ENCODE data around the gene SURF4. TPM values are rescaled to one million over a fixed set of nuclear protein-coding genes. Genes with fewer than 3 reads are reported as not detected.
"Not testable (repeated sequence)": the region's sequence is repeated elsewhere in the genome, so short reads cannot be mapped to it uniquely, and the experiment has no call there.

The SURF4 gene
- total and polyA plus RNA-seq, 2 experiments from 2014 or later, result 354 to 360 TPM

- no peak overlapping the region for H3K4me2 ChIP-seq
- H3K9me3 ChIP-seq (ENCODE audit: low read depth), result no peaks in the 10 kb centered on the region
- 97% methylated on average over 47 of the region's 57 CpGs for WGBS (ENCODE audit: low lambda C conversion rate, missing lambda C conversion rate)
- H3K79me2 ChIP-seq, result peaks cover 28% of the 10 kb centered on the region
- H3K27me3 ChIP-seq, result no peaks in the 10 kb centered on the region
- peaks cover 9% of the 10 kb centered on the region for H3K4me1 ChIP-seq (ENCODE audit: insufficient read depth)
- H3K9me2 ChIP-seq (replicated peaks; ENCODE audit: insufficient read depth), result no peaks in the 10 kb centered on the region
- TF ChIP-seq, protein P1, sequence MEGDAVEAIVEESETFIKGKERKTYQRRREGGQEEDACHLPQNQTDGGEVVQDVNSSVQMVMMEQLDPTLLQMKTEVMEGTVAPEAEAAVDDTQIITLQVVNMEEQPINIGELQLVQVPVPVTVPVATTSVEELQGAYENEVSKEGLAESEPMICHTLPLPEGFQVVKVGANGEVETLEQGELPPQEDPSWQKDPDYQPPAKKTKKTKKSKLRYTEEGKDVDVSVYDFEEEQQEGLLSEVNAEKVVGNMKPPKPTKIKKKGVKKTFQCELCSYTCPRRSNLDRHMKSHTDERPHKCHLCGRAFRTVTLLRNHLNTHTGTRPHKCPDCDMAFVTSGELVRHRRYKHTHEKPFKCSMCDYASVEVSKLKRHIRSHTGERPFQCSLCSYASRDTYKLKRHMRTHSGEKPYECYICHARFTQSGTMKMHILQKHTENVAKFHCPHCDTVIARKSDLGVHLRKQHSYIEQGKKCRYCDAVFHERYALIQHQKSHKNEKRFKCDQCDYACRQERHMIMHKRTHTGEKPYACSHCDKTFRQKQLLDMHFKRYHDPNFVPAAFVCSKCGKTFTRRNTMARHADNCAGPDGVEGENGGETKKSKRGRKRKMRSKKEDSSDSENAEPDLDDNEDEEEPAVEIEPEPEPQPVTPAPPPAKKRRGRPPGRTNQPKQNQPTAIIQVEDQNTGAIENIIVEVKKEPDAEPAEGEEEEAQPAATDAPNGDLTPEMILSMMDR (IDR thresholded peaks at IDR 0.05; ENCODE audit: poor library complexity), result no peak
- TF ChIP-seq EZH2 (IDR thresholded peaks at IDR 0.05; ENCODE audit: borderline replicate concordance) (no peak), EZH2phosphoT487 (IDR thresholded peaks at IDR 0.05; ENCODE audit: low read depth, severe bottlenecking, unreplicated experiment) (no peak)
- no peak overlapping the region for H2AFZ ChIP-seq
- no peak overlapping the region for H3K4me3 ChIP-seq
- H4K20me1 ChIP-seq (ENCODE audit: insufficient read depth, poor library complexity, severe bottlenecking), result no peaks in the 10 kb centered on the region
- no peaks in the 10 kb centered on the region for H3K36me3 ChIP-seq (replicated peaks; ENCODE audit: insufficient read depth, low read depth)
- H3K27ac ChIP-seq, result no peak overlapping the region
- DNase-seq (ENCODE audit: low spot score), result no peak
These were observed 44.0 kb downstream of the SURF4 start for GRCh38 chr9:133331641-133332380.

GRCh38 chr9:133331221-133331620 is 44.6 kb downstream of the SURF4 start:
- no peak for DNase-seq (ENCODE audit: low spot score)
- peaks cover 28% of the 10 kb centered on the region for H3K79me2 ChIP-seq
- no peaks in the 10 kb centered on the region for H3K27me3 ChIP-seq
- H3K27ac ChIP-seq, result no peak overlapping the region
- no peak overlapping the region for H3K4me3 ChIP-seq
- no peaks in the 10 kb centered on the region for H3K9me2 ChIP-seq (replicated peaks; ENCODE audit: insufficient read depth)
- no peak overlapping the region for H3K4me2 ChIP-seq
- WGBS (ENCODE audit: low lambda C conversion rate, missing lambda C conversion rate), result 92% methylated on average over 18 of the region's 19 CpGs
- H3K9me3 ChIP-seq (ENCODE audit: low read depth), result no peaks in the 10 kb centered on the region
- no peaks in the 10 kb centered on the region for H4K20me1 ChIP-seq (ENCODE audit: insufficient read depth, poor library complexity, severe bottlenecking)
- no peak overlapping the region for H2AFZ ChIP-seq
- no peaks in the 10 kb centered on the region for H3K36me3 ChIP-seq (replicated peaks; ENCODE audit: insufficient read depth, low read depth)
- peaks cover 9% of the 10 kb centered on the region for H3K4me1 ChIP-seq (ENCODE audit: insufficient read depth)
- no peak for TF ChIP-seq EZH2 (IDR thresholded peaks at IDR 0.05; ENCODE audit: borderline replicate concordance)
- TF ChIP-seq, protein P1 (IDR thresholded peaks at IDR 0.05; ENCODE audit: poor library complexity), result no peak

DNA sequence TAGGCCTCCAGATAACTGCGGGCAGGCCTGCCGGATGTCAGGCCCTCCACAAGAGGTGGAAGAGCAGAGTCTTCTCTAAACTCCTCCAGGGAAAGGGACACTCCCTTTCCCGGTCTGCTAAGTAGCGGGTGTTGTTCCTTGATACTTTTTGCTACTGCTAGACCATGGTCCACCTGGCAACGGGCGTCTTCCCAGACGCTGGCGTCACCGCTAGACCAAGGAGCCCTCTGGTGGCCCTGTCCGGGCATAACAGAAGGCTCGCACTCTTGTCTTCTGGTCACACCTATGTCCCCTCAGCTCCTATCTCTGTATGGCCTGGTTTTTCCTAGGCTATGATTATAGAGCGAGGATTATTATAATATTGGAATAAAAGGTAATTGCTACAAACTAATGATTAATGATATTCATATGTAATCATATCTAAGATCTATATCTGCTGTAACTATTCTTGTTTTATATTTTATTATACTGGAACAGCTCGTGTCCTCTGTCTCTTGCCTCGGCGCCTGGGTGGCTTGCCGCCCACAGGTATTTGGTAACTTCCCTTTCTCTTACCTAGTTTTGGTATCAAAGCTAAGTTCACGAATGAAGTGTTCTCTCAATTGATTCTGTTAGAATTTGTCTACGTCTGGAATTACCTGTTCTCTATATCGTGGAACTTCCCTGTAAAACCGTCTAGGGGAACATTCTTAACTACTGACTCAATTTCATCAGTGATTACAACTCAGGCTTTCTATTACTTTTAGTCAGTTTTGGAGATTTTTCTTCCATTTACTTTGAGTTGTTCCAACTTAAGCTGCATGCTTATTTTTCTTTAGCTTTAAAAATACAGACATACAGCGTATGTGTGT is 46.3 kb downstream of the SURF4 start:
- not testable (repeated sequence) for H3K9me2 ChIP-seq (replicated peaks; ENCODE audit: insufficient read depth); H3K27me3 ChIP-seq; H3K27ac ChIP-seq; DNase-seq (ENCODE audit: low spot score); H3K4me1 ChIP-seq (ENCODE audit: insufficient read depth); H3K9me3 ChIP-seq (ENCODE audit: low read depth); H3K4me3 ChIP-seq; H3K36me3 ChIP-seq (replicated peaks; ENCODE audit: insufficient read depth, low read depth); H2AFZ ChIP-seq; H4K20me1 ChIP-seq (ENCODE audit: insufficient read depth, poor library complexity, severe bottlenecking); H3K4me2 ChIP-seq
- peaks cover 15% of the 10 kb centered on the region for H3K79me2 ChIP-seq
- TF ChIP-seq, protein P1 (IDR thresholded peaks at IDR 0.05; ENCODE audit: poor library complexity), result peak; percentile 56
- 58% methylated on average over 21 of the region's 21 CpGs for WGBS (ENCODE audit: low lambda C conversion rate, missing lambda C conversion rate)

Measured in hepatocyte (in vitro differentiated cells).